IMR-90 (cell line): ENCODE results near the gene ANO4.

Experiments used
- CTCF ChIP-seq: conservative IDR thresholded peaks from 2 replicates; pipeline ENCODE4 v1.5.1; 2012; ENCODE audit warnings: mild to moderate bottlenecking, low read depth, low read length, improper control_type of control experiment
- RAD21 ChIP-seq: IDR thresholded peaks from 2 replicates; pipeline ENCODE4 v1.6.1; 2012; ENCODE audit warnings: low read length, improper control_type of control experiment
- RFX5 ChIP-seq: IDR thresholded peaks from 2 replicates; pipeline ENCODE4 v1.8.0; 2012; ENCODE audit warnings: low read depth, mild to moderate bottlenecking, low read length, moderate library complexity

DNA sequence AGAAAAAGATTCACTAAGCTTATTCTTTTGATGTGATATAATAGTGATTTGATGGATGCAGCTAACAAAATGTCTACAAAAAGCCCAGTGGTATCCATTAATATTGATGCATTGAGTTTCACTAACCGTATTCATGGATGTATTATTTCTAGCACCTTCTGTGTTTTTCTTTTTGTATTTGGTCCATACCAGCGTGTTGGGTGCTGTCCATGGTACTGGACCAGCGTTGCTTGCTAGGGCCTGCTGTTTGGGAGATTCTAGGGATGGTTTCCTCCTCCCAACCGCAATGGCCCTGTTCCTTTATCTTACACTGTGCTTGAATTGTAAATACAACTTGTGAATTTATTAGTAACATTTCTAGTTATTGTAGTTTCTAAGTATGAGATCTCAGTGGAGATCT is 31.7 kb downstream of the ANO4 start:
- TF ChIP-seq RAD21 (no peak), CTCF (no peak), RFX5 (no peak)
